ENCODE results near the gene MOV10L1. TPM values are rescaled to one million over a fixed set of nuclear protein-coding genes. Genes with fewer than 3 reads are reported as not detected.

The MOV10L1 gene
- total RNA-seq, 3 donors from 2014 or later, result 0.16 to 0.44 (median 0.33) TPM

DNA sequence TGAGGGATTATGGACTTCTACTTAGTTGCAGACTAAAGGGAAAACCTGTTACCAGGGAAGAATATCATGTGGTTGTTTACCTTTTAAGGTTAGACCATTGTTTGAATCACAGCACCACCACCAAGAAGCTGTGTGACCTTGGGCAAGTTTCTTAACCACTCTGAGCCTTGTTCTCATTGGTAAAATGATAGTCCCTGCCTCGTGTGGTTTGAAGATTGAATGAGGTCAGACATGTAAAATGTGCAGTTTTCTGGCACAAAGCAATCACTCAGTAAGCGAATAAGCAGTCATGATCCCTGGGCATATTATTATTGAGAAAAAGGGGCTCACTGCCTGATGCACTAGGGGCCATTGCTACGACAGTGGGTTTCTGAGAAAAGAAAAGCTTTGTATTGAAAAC lies 28.3 kb downstream of the MOV10L1 start:
- no peak for DNase-seq (ENCODE audit: low spot score in 2 of 2)
- TF ChIP-seq POLR2AphosphoS5 (IDR thresholded peaks at IDR 0.05), result no peak
- TF ChIP-seq POLR2A (IDR thresholded peaks at IDR 0.05), result no peak
- no peak for TF ChIP-seq CTCF (IDR thresholded peaks at IDR 0.05)
- no peak overlapping the region for H3K4me3 ChIP-seq
- H3K27me3 ChIP-seq, result no peaks in the 10 kb centered on the region
- peaks cover 2 to 6% of the 10 kb centered on the region in 2 donors for H3K9me3 ChIP-seq
- intact Hi-C loops (cut with DNase I; ENCODE audit: low total_unique reads), result no loop called here
- no peaks in the 10 kb centered on the region for H3K36me3 ChIP-seq
- no peaks in the 10 kb centered on the region for H3K4me1 ChIP-seq
- H3K27ac ChIP-seq, result no peak overlapping the region

GRCh38 chr22:50118557-50119168 lies 28.9 kb downstream of the MOV10L1 start:
- H3K4me1 ChIP-seq, result no peaks in the 10 kb centered on the region
- H3K27ac ChIP-seq, result peak overlapping the region in 1 of 2 donors; percentile 43
- no peak overlapping the region for H3K4me3 ChIP-seq
- no peaks in the 10 kb centered on the region for H3K36me3 ChIP-seq
- DNase-seq (ENCODE audit: low spot score in 2 of 2), result no peak
- peaks cover 6% of the 10 kb centered on the region in 2 donors for H3K9me3 ChIP-seq
- TF ChIP-seq POLR2AphosphoS5 (IDR thresholded peaks at IDR 0.05), result no peak
- TF ChIP-seq CTCF (IDR thresholded peaks at IDR 0.05), result no peak
- TF ChIP-seq POLR2A (IDR thresholded peaks at IDR 0.05), result no peak
- H3K27me3 ChIP-seq, result no peaks in the 10 kb centered on the region
- intact Hi-C loops (cut with DNase I; ENCODE audit: low total_unique reads), result no loop called here

GRCh38 chr22:50119169-50119767 lies 29.5 kb downstream of the MOV10L1 start:
- Histone ChIP-seq H3K4me3 (no peak overlapping the region), H3K27ac (peak overlapping the region in 1 of 2 donors; percentile 43), H3K27me3 (no peaks in the 10 kb centered on the region), H3K36me3 (no peaks in the 10 kb centered on the region), H3K9me3 (peaks cover 6% of the 10 kb centered on the region in 2 donors), H3K4me1 (no peaks in the 10 kb centered on the region)
- no peak for DNase-seq (ENCODE audit: low spot score in 2 of 2)
- intact Hi-C loops (cut with DNase I; ENCODE audit: low total_unique reads), result no loop called here
- no peak for TF ChIP-seq CTCF (IDR thresholded peaks at IDR 0.05)
- no peak for TF ChIP-seq POLR2A (IDR thresholded peaks at IDR 0.05)
- TF ChIP-seq POLR2AphosphoS5 (IDR thresholded peaks at IDR 0.05), result no peak

DNA sequence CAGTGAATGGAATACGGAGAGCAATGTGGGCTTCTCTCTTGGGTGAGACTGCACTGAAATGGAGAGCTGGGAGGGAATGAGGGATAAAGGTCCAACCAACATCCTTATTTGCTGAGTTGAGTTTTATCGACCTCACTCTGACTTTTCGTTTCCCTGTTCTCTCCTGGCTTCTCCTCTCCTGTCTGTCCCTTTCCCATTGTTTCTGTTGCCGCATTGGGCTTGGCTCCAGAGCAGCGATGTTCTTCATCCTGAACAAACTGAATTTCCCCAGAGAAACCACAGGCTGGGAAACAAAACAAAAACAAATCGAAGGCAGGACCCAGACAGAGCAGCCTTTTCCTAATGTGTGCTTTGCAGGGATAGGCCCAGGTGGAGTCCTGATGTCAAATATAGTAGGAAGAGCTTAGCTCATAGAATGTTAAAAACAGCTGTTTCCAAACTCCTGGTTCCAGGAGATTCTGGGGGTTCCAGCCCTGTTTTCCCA lies 30.0 kb downstream of the MOV10L1 start:
- Histone ChIP-seq H3K9me3 (peaks cover 6% of the 10 kb centered on the region in 2 donors), H3K4me1 (no peaks in the 10 kb centered on the region), H3K36me3 (no peaks in the 10 kb centered on the region), H3K27ac (peak overlapping the region in 1 of 2 donors; percentile 43), H3K4me3 (no peak overlapping the region), H3K27me3 (no peaks in the 10 kb centered on the region)
- intact Hi-C loops (cut with DNase I; ENCODE audit: low total_unique reads), result no loop called here
- TF ChIP-seq POLR2A (IDR thresholded peaks at IDR 0.05) (no peak), POLR2AphosphoS5 (IDR thresholded peaks at IDR 0.05) (no peak), CTCF (IDR thresholded peaks at IDR 0.05) (no peak)
- DNase-seq (ENCODE audit: low spot score in 2 of 2), result no peak

DNA sequence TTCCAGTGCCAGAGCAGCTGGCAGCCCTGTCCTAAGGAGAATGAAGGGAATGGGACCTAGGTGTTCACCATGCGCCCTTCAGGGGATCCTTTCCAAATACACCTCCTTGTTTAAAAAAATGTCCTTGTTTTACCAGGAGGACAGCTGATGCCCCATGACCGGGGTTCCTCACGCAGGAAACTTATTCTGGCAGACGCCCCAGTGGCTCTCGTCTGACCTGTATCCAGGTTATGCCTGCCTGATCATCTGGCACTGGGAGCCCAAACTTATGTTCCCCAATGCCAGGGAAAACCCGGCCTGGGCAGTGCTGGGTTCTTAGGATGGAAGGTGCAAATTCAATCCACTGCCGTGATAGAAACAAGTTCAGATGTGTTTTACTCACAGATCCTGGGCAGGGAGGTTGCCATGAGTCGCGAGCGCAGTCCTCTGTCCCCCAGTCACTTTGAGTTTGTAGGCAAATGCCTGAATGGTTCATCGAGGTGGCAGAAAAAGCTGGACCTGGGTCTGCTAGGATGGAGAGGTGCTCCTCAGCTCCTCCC lies 31.5 kb downstream of the MOV10L1 start:
- Histone ChIP-seq H3K9me3 (peaks cover 6% of the 10 kb centered on the region in 2 donors), H3K27me3 (no peaks in the 10 kb centered on the region), H3K4me3 (no peak overlapping the region), H3K36me3 (no peaks in the 10 kb centered on the region), H3K27ac (no peak overlapping the region), H3K4me1 (no peaks in the 10 kb centered on the region)
- DNase-seq (ENCODE audit: low spot score in 2 of 2), result no peak
- TF ChIP-seq POLR2AphosphoS5 (IDR thresholded peaks at IDR 0.05) (no peak), CTCF (IDR thresholded peaks at IDR 0.05) (no peak), POLR2A (IDR thresholded peaks at IDR 0.05) (no peak)
- intact Hi-C loops (cut with DNase I; ENCODE audit: low total_unique reads), result no loop called here

Data from breast epithelium (tissue), 4 donors.